ENCODE results near the gene TMPRSS6.

Gene TMPRSS6

GRCh38 chr22:37067428-37067827 lies 42.1 kb downstream of the TMPRSS6 start:
- DNase-seq (ENCODE audit: low read depth in 2 of 2), result no peak

GRCh38 chr22:37065961-37066360 lies 43.6 kb downstream of the TMPRSS6 start:
- no peak for DNase-seq (ENCODE audit: low read depth in 2 of 2)

GRCh38 chr22:37065180-37065579 lies 44.3 kb downstream of the TMPRSS6 start:
- DNase-seq (ENCODE audit: low read depth in 2 of 2), result no peak

GRCh38 chr22:37064553-37064952 lies 45.0 kb downstream of the TMPRSS6 start:
- DNase-seq (ENCODE audit: low read depth in 2 of 2), result no peak

- DNase-seq (ENCODE audit: low read depth in 2 of 2), result no peak
These were observed 45.8 kb downstream of the TMPRSS6 start for GRCh38 chr22:37063431-37064420.

GRCh38 chr22:37062702-37063381 lies 46.7 kb downstream of the TMPRSS6 start:
- no peak for DNase-seq (ENCODE audit: low read depth in 2 of 2)

GRCh38 chr22:37062376-37062675 lies 47.2 kb downstream of the TMPRSS6 start:
- DNase-seq (ENCODE audit: low read depth in 2 of 2), result no peak

GRCh38 chr22:37061611-37062375 lies 47.7 kb downstream of the TMPRSS6 start:
- DNase-seq (ENCODE audit: low read depth in 2 of 2), result no peak

GRCh38 chr22:37060801-37061610 lies 48.5 kb downstream of the TMPRSS6 start:
- peak; percentile 45 to 73 for DNase-seq (ENCODE audit: low read depth in 2 of 2)

- DNase-seq (ENCODE audit: low read depth in 2 of 2), result no peak
These were observed 49.5 kb downstream of the TMPRSS6 start for GRCh38 chr22:37059876-37060449.

- no peak for DNase-seq (ENCODE audit: low read depth in 2 of 2)
These were observed 50.4 kb downstream of the TMPRSS6 start for GRCh38 chr22:37058917-37059701.

GRCh38 chr22:37057796-37058510 lies 51.6 kb downstream of the TMPRSS6 start:
- no peak for DNase-seq (ENCODE audit: low read depth in 2 of 2)

GRCh38 chr22:37057226-37057625 lies 52.3 kb downstream of the TMPRSS6 start:
- no peak for DNase-seq (ENCODE audit: low read depth in 2 of 2)

GRCh38 chr22:37056246-37056645 lies 53.3 kb downstream of the TMPRSS6 start:
- no peak for DNase-seq (ENCODE audit: low read depth in 2 of 2)

GRCh38 chr22:37054600-37055365 lies 54.7 kb downstream of the TMPRSS6 start:
- no peak for DNase-seq (ENCODE audit: low read depth in 2 of 2)

- no peak for DNase-seq (ENCODE audit: low read depth in 2 of 2)
These were observed 55.5 kb downstream of the TMPRSS6 start for GRCh38 chr22:37054056-37054395.

- no peak for DNase-seq (ENCODE audit: low read depth in 2 of 2)
These were observed 56.0 kb downstream of the TMPRSS6 start for GRCh38 chr22:37053310-37054055.
